Activated naive CD4-positive, alpha-beta T cell treated with anti-CD3 and anti-CD28 coated beads, Interleukin-2, amount 50 U/mL, for 16 hours (primary cell): ENCODE measurements around the gene NECTIN3.

ENCODE experiments used
- DNase-seq: peaks from one replicate; pipeline ENCODE4 v3.0.0-alpha.2; 2020

Gene NECTIN3

GRCh38 chr3:111071257-111072030 lies at the start of gene NECTIN3:
Gene NECTIN3 (plus strand): TSS chr3:111071816. CDS start chr3:111072018, 202 bp downstream.
- peak; percentile 85 for DNase-seq

- no peak for DNase-seq
These were observed 43.7 kb upstream of the NECTIN3 start for GRCh38 chr3:111027868-111028267.

GRCh38 chr3:111031538-111031937 lies 40.1 kb upstream of the NECTIN3 start:
- no peak for DNase-seq

GRCh38 chr3:111032677-111033076 lies 38.9 kb upstream of the NECTIN3 start:
- DNase-seq = no peak

GRCh38 chr3:111033470-111034050 lies 38.1 kb upstream of the NECTIN3 start:
- DNase-seq = no peak

- no peak for DNase-seq
These were observed 36.3 kb upstream of the NECTIN3 start for GRCh38 chr3:111035316-111035715.

- DNase-seq = no peak
These were observed 35.7 kb upstream of the NECTIN3 start for GRCh38 chr3:111035902-111036301.

GRCh38 chr3:111040959-111041358 lies 30.7 kb upstream of the NECTIN3 start:
- no peak for DNase-seq

GRCh38 chr3:111045564-111045963 lies 26.1 kb upstream of the NECTIN3 start:
- no peak for DNase-seq

GRCh38 chr3:111047042-111047441 lies 24.6 kb upstream of the NECTIN3 start:
- DNase-seq = no peak

- no peak for DNase-seq
These were observed 23.7 kb upstream of the NECTIN3 start for GRCh38 chr3:111047812-111048435.

GRCh38 chr3:111051354-111051753 lies 20.3 kb upstream of the NECTIN3 start:
- no peak for DNase-seq

- no peak for DNase-seq
These were observed 3.0 kb upstream of the NECTIN3 start for GRCh38 chr3:111068574-111068973.

GRCh38 chr3:111069974-111070771 lies 1.4 kb upstream of the NECTIN3 start:
- no peak for DNase-seq

- peak; percentile 21 for DNase-seq
These were observed 802 bp upstream of the NECTIN3 start for GRCh38 chr3:111070772-111071256.

GRCh38 chr3:111072031-111072921 lies 660 bp downstream of the NECTIN3 start:
- peak; percentile 26 for DNase-seq

- DNase-seq = no peak
These were observed 1.6 kb downstream of the NECTIN3 start for GRCh38 chr3:111073218-111073617.

GRCh38 chr3:111076732-111077131 lies 5.1 kb downstream of the NECTIN3 start:
- DNase-seq = no peak

GRCh38 chr3:111077369-111077768 lies 5.8 kb downstream of the NECTIN3 start:
- no peak for DNase-seq

GRCh38 chr3:111080413-111080812 lies 8.8 kb downstream of the NECTIN3 start:
- no peak for DNase-seq

GRCh38 chr3:111081008-111081545 lies 9.5 kb downstream of the NECTIN3 start:
- DNase-seq = no peak

GRCh38 chr3:111084911-111085310 lies 13.3 kb downstream of the NECTIN3 start:
- no peak for DNase-seq
